Measurements from ENCODE around the gene METAP2.

- no peak for TF ChIP-seq E2F4 (CRISPR knock-in tag; IDR thresholded peaks at IDR 0.05; ENCODE audit: borderline replicate concordance, low read depth)
- TF ChIP-seq CTCF (IDR thresholded peaks at IDR 0.05) = no peak
- no peak for TF ChIP-seq RELA (CRISPR knock-in tag; IDR thresholded peaks at IDR 0.05; ENCODE audit: borderline replicate concordance)
- TF ChIP-seq SP1 (CRISPR knock-in tag; conservative IDR thresholded peaks at IDR 0.05) = no peak
- TF ChIP-seq USF2 (CRISPR knock-in tag; IDR thresholded peaks at IDR 0.05) = no peak
- TF ChIP-seq CREB1 (CRISPR knock-in tag; IDR thresholded peaks at IDR 0.05) = no peak
- no peak for TF ChIP-seq FOXP1 (CRISPR knock-in tag; IDR thresholded peaks at IDR 0.05; ENCODE audit: borderline replicate concordance)
- TF ChIP-seq CBFB (CRISPR knock-in tag; IDR thresholded peaks at IDR 0.05; ENCODE audit: low read depth) = no peak
- no peak for TF ChIP-seq ZNF281 (CRISPR knock-in tag; IDR thresholded peaks at IDR 0.05)
Measured at GRCh38 chr12:95497031-95497430, 23.1 kb downstream of the METAP2 start.

All from WTC11 (cell line).